IgD-negative memory B cell (primary cell): ENCODE data around the gene LY86. TPM values are rescaled to one million over a fixed set of nuclear protein-coding genes. Genes with fewer than 3 reads are reported as not detected.

ENCODE experiments used
- H3K27ac Mint-ChIP-seq, 3 donors: one replicate each; pipeline ENCODE4 v1.8.0; 2020 to 2022; ENCODE audit warnings: mild to moderate bottlenecking in 3 of 3, mixed read lengths in 3 of 3, moderate library complexity in 1 of 3
- H3K27me3 Mint-ChIP-seq: one replicate; pipeline ENCODE4 v1.8.0; 2021; ENCODE audit warnings: mixed read lengths
- H3K36me3 Mint-ChIP-seq: one replicate; pipeline ENCODE4 v1.8.0; 2020; ENCODE audit warnings: mild to moderate bottlenecking, mixed read lengths
- H3K4me1 Mint-ChIP-seq, 3 donors: one replicate each; pipeline ENCODE4 v1.8.0; 2020 to 2022; ENCODE audit warnings: mixed read lengths in 3 of 3, mild to moderate bottlenecking in 1 of 3
- H3K4me3 Mint-ChIP-seq, 4 donors: one replicate each; pipeline ENCODE4 v1.8.0; 2020 to 2022; ENCODE audit warnings: mild to moderate bottlenecking in 4 of 4, mixed read lengths in 4 of 4, moderate library complexity in 3 of 4
- H3K9me3 Mint-ChIP-seq, 3 donors: one replicate each; pipeline ENCODE4 v1.8.0; 2020 to 2021; ENCODE audit warnings: mixed read lengths in 3 of 3, mild to moderate bottlenecking in 1 of 3
- polyA plus RNA-seq: library from polyadenylated mRNA; unstranded; fragments of 300-500 nt; fragmentation: Illumina TruSeq; gene quantifications from one replicate; pipeline ENCODE4 v1.2.3, GENCODE V29; 2021

LY86 gene
- polyA plus RNA-seq, 1 donor from 2014 or later = 394 TPM

- Mint-ChIP-seq H3K27ac (no peak overlapping the region), H3K27me3 (peaks cover 3% of the 10 kb centered on the region), H3K9me3 (peaks cover 0 to 3% (median 0%) of the 10 kb centered on the region in 3 donors), H3K4me3 (no peak overlapping the region), H3K36me3 (peaks cover 3% of the 10 kb centered on the region), H3K4me1 (peaks cover 7 to 14% (median 14%) of the 10 kb centered on the region in 3 donors)
Measured at GRCh38 chr6:6689400-6690143, 101.1 kb downstream of the LY86 start.

- H3K4me1 Mint-ChIP-seq = peaks cover 5 to 12% (median 12%) of the 10 kb centered on the region in 3 donors
- H3K27ac Mint-ChIP-seq = no peak overlapping the region
- H3K36me3 Mint-ChIP-seq = peaks cover 3% of the 10 kb centered on the region
- H3K9me3 Mint-ChIP-seq = peaks cover 0 to 3% (median 0%) of the 10 kb centered on the region in 3 donors
- H3K27me3 Mint-ChIP-seq = peaks cover 3% of the 10 kb centered on the region
- H3K4me3 Mint-ChIP-seq = no peak overlapping the region
Measured at GRCh38 chr6:6690144-6690483, 101.6 kb downstream of the LY86 start.

- Mint-ChIP-seq H3K27ac (no peak overlapping the region), H3K9me3 (peaks cover 0 to 3% (median 0%) of the 10 kb centered on the region in 3 donors), H3K36me3 (peaks cover 3% of the 10 kb centered on the region), H3K27me3 (peaks cover 6% of the 10 kb centered on the region), H3K4me3 (no peak overlapping the region), H3K4me1 (no peaks in the 10 kb centered on the region)
Measured at GRCh38 chr6:6694368-6694780, 105.9 kb downstream of the LY86 start.

GRCh38 chr6:6694825-6695624, 106.5 kb downstream of the LY86 start:
- Mint-ChIP-seq H3K9me3 (peaks cover 0 to 3% (median 0%) of the 10 kb centered on the region in 3 donors), H3K27me3 (peaks cover 8% of the 10 kb centered on the region), H3K4me3 (peak overlapping the region in 1 of 4 donors; percentile 30), H3K4me1 (no peaks in the 10 kb centered on the region), H3K27ac (peak overlapping the region in 1 of 3 donors; percentile 76), H3K36me3 (peaks cover 3% of the 10 kb centered on the region)

GRCh38 chr6:6695625-6696276, 107.2 kb downstream of the LY86 start:
- no peak overlapping the region for H3K4me3 Mint-ChIP-seq
- H3K4me1 Mint-ChIP-seq = no peaks in the 10 kb centered on the region
- peaks cover 8% of the 10 kb centered on the region for H3K27me3 Mint-ChIP-seq
- H3K36me3 Mint-ChIP-seq = peaks cover 3% of the 10 kb centered on the region
- peak overlapping the region in 1 of 3 donors; percentile 76 for H3K27ac Mint-ChIP-seq
- H3K9me3 Mint-ChIP-seq = peaks cover 0 to 3% (median 0%) of the 10 kb centered on the region in 3 donors

- Mint-ChIP-seq H3K9me3 (peaks cover 0 to under 1% (median 0%) of the 10 kb centered on the region in 3 donors), H3K27ac (no peak overlapping the region), H3K27me3 (peaks cover 16% of the 10 kb centered on the region), H3K4me1 (peaks cover 0 to 2% (median 2%) of the 10 kb centered on the region in 3 donors), H3K36me3 (no peaks in the 10 kb centered on the region), H3K4me3 (no peak overlapping the region)
Measured at GRCh38 chr6:6696867-6697531, 108.5 kb downstream of the LY86 start.

- H3K9me3 Mint-ChIP-seq = no peaks in the 10 kb centered on the region
- peaks cover 0 to 2% (median 2%) of the 10 kb centered on the region in 3 donors for H3K4me1 Mint-ChIP-seq
- no peaks in the 10 kb centered on the region for H3K36me3 Mint-ChIP-seq
- H3K4me3 Mint-ChIP-seq = no peak overlapping the region
- H3K27me3 Mint-ChIP-seq = peaks cover 16% of the 10 kb centered on the region
- H3K27ac Mint-ChIP-seq = no peak overlapping the region
Measured at GRCh38 chr6:6697620-6698019, 109.1 kb downstream of the LY86 start.

GRCh38 chr6:6699741-6700367, 111.3 kb downstream of the LY86 start:
- no peaks in the 10 kb centered on the region for H3K9me3 Mint-ChIP-seq
- H3K27me3 Mint-ChIP-seq = peaks cover 15% of the 10 kb centered on the region
- H3K36me3 Mint-ChIP-seq = no peaks in the 10 kb centered on the region
- H3K4me3 Mint-ChIP-seq = no peak overlapping the region
- H3K27ac Mint-ChIP-seq = peak overlapping the region in 1 of 3 donors; percentile 15
- peaks cover 0 to 4% (median 2%) of the 10 kb centered on the region in 3 donors for H3K4me1 Mint-ChIP-seq

GRCh38 chr6:6700407-6701270, 112.1 kb downstream of the LY86 start:
- Mint-ChIP-seq H3K27me3 (peaks cover 14% of the 10 kb centered on the region), H3K36me3 (no peaks in the 10 kb centered on the region), H3K4me3 (no peak overlapping the region), H3K4me1 (peaks cover 0 to 4% (median 2%) of the 10 kb centered on the region in 3 donors), H3K9me3 (no peaks in the 10 kb centered on the region), H3K27ac (no peak overlapping the region)

- Mint-ChIP-seq H3K27me3 (peaks cover 14% of the 10 kb centered on the region), H3K9me3 (no peaks in the 10 kb centered on the region), H3K4me3 (no peak overlapping the region), H3K4me1 (peaks cover 0 to 4% (median 2%) of the 10 kb centered on the region in 3 donors), H3K36me3 (no peaks in the 10 kb centered on the region), H3K27ac (no peak overlapping the region)
Measured at GRCh38 chr6:6701864-6702263, 113.3 kb downstream of the LY86 start.

GRCh38 chr6:6703699-6704098, 115.2 kb downstream of the LY86 start:
- Mint-ChIP-seq H3K27ac (no peak overlapping the region), H3K4me1 (peaks cover 0 to 4% (median 3%) of the 10 kb centered on the region in 3 donors), H3K27me3 (peaks cover 14% of the 10 kb centered on the region), H3K9me3 (peaks cover 0 to 2% (median 0%) of the 10 kb centered on the region in 3 donors), H3K36me3 (no peaks in the 10 kb centered on the region), H3K4me3 (no peak overlapping the region)
